ENCODE results near the gene ANKRD11. TPM values are rescaled to one million over a fixed set of nuclear protein-coding genes. Genes with fewer than 3 reads are reported as not detected.
A peak's percentile ranks its signal among the peaks of the same experiment; 100 is the strongest.

ANKRD11 gene
- total and polyA plus RNA-seq, 9 donors: 52.1 to 188 (median 109) TPM

GRCh38 chr16:89355007-89355406, 135.4 kb downstream of the ANKRD11 start:
- Histone ChIP-seq H3K9me3 (no peaks in the 10 kb centered on the region), H3K4me1 (ENCODE audit: insufficient read depth) (peaks cover 21% of the 10 kb centered on the region), H3K36me3 (no peaks in the 10 kb centered on the region), H3K27ac (no peak overlapping the region), H3K4me3 (no peak overlapping the region), H3K27me3 (no peaks in the 10 kb centered on the region)
- intact Hi-C loops (cut with DNase I): no loop called here
- TF ChIP-seq EP300 (IDR thresholded peaks at IDR 0.05): no peak
- TF ChIP-seq CTCF (IDR thresholded peaks at IDR 0.05): no peak
- no peak for TF ChIP-seq POLR2A (IDR thresholded peaks at IDR 0.05)
- no peak for DNase-seq
- WGBS, 3 donors: 85 to 91% (median 90%) methylated on average over 16 of the region's 16 CpGs

GRCh38 chr16:89354325-89354724, 136.0 kb downstream of the ANKRD11 start:
- 86 to 94% (median 91%) methylated on average over 6 of the region's 6 CpGs for WGBS, 3 donors
- Histone ChIP-seq H3K4me3 (no peak overlapping the region), H3K27ac (no peak overlapping the region), H3K4me1 (ENCODE audit: insufficient read depth) (peaks cover 19% of the 10 kb centered on the region), H3K36me3 (no peaks in the 10 kb centered on the region), H3K27me3 (no peaks in the 10 kb centered on the region), H3K9me3 (no peaks in the 10 kb centered on the region)
- intact Hi-C loops (cut with DNase I): no loop called here
- TF ChIP-seq CTCF (IDR thresholded peaks at IDR 0.05): no peak
- TF ChIP-seq POLR2A (IDR thresholded peaks at IDR 0.05): no peak
- no peak for TF ChIP-seq EP300 (IDR thresholded peaks at IDR 0.05)
- peak in 1 of 5 donors; percentile 20 for DNase-seq

DNA sequence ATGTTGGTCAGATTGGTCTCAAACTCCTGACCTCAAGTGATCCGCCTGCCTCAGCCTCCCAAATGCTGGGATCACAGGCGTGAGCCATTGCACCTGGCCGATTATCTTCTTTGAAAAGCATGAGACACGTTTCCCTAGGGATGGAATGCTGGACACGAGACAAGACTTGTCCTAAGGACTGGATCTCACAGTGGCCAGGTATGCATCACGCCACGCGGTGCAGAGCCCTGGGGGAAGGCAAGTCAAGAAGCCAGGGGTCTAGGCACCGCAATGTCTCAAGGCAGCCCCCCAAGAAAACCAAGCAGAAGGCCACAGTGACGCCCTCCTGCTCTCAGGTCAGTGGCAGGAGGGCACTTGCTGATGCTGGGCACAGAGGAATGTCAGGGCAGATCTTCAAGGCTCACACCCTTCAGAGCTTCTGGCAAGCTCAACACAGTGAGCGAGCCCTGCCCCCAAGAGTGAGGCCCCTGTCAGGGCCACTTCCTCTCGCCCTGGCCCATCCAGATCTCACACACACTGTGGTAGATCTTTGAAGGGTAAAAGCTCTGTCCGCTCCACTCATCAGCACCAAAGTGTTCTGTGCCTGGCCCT, 138.2 kb downstream of the ANKRD11 start:
- 92 to 94% (median 92%) methylated on average over 13 of the region's 13 CpGs for WGBS, 3 donors

DNA sequence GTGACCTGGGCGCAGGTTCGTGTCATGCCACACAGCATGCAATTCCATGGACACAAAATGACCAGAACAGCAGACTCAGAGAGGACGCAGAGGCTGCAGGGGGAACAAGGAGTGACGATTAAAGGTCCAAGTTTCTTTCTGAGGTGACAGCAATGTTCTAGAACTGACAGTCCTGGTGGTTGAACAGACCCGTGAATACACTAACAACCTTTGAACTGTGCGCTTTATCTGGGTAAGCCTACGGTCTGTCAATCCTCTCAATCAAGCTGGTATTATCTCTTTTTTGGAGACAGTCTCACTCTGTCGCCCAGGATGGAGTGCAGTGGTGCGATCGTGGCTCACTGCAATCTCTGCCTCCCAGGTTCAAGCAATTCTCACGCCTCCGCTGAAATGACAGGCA, 138.7 kb downstream of the ANKRD11 start:
- 93 to 96% (median 95%) methylated on average over 12 of the region's 12 CpGs for WGBS, 3 donors
- Histone ChIP-seq H3K4me3 (no peak overlapping the region), H3K27ac (no peak overlapping the region), H3K4me1 (ENCODE audit: insufficient read depth) (peaks cover 9% of the 10 kb centered on the region), H3K36me3 (no peaks in the 10 kb centered on the region), H3K9me3 (no peaks in the 10 kb centered on the region), H3K27me3 (no peaks in the 10 kb centered on the region)
- TF ChIP-seq EP300 (IDR thresholded peaks at IDR 0.05) (no peak), CTCF (IDR thresholded peaks at IDR 0.05) (no peak), POLR2A (IDR thresholded peaks at IDR 0.05) (no peak)
- no peak for DNase-seq
- intact Hi-C loops (cut with DNase I): no loop called here

More for the DNA sequence above, 138.2 kb downstream of the ANKRD11 start:
- DNase-seq: peak in 1 of 5 donors; percentile 26
- TF ChIP-seq EP300 (IDR thresholded peaks at IDR 0.05) (no peak), POLR2A (IDR thresholded peaks at IDR 0.05) (no peak), CTCF (IDR thresholded peaks at IDR 0.05) (no peak)
- Histone ChIP-seq H3K4me3 (no peak overlapping the region), H3K4me1 (ENCODE audit: insufficient read depth) (peaks cover 7% of the 10 kb centered on the region), H3K27me3 (no peaks in the 10 kb centered on the region), H3K9me3 (no peaks in the 10 kb centered on the region), H3K27ac (no peak overlapping the region), H3K36me3 (no peaks in the 10 kb centered on the region)
- intact Hi-C loops (cut with DNase I): no loop called here
